Common myeloid progenitor, CD34-positive (primary cell): ENCODE results near the gene HTR3B.
"Not testable (repeated sequence)": the region's sequence is repeated elsewhere in the genome, so short reads cannot be mapped to it uniquely, and the experiment has no call there.

ENCODE experiments used
- CTCF ChIA-PET: fragments of 350-600 bp; sonication (Branson Sonifier 250); formaldehyde crosslinking; loops from one replicate; lab custom pipeline; 2021; ENCODE audit warnings: antibody characterized with exemption; lab: Charles Lee
- POLR2A ChIA-PET: fragments of 350-600 bp; sonication (Branson Sonifier 250); formaldehyde crosslinking; loops from one replicate; lab custom pipeline; 2021; ENCODE audit warnings: antibody characterized with exemption; lab: Charles Lee
- DNase-seq, 3 donors: peaks; one replicate each; pipeline versions ENCODE4 v3.0.0 to v3.0.0-alpha.2; 2013
- H3K27ac ChIP-seq, 2 experiments: 1 replicate in 1 of 2; 2 replicates in 1 of 2; pipeline ENCODE4 v1.7.0; 2013; ENCODE audit warnings: inconsistent platforms in 2 of 2, low read length in 2 of 2, mild to moderate bottlenecking in 2 of 2, low read depth in 1 of 2, moderate library complexity in 1 of 2; ENCODE audit not compliant: severe bottlenecking in 2 of 2, insufficient read depth in 1 of 2, poor library complexity in 1 of 2
- H3K27me3 ChIP-seq, 5 experiments: replicated peaks in 2 of 5; 1 replicate in 3 of 5; 2 replicates in 2 of 5; pipeline versions ENCODE4 v1.6.1 to v1.7.0; 2013; ENCODE audit warnings: low read length in 4 of 5, mild to moderate bottlenecking in 2 of 5, moderate library complexity in 2 of 5, inconsistent platforms in 1 of 5; ENCODE audit not compliant: insufficient read depth in 5 of 5, control insufficient read depth in 4 of 5
- H3K36me3 ChIP-seq, 4 experiments: 1 replicate in 2 of 4; 2 replicates in 2 of 4; pipeline versions ENCODE4 v1.6.1 to v1.7.0; 2013; ENCODE audit warnings: low read length in 3 of 4, control low read depth in 1 of 4, mild to moderate bottlenecking in 1 of 4; ENCODE audit not compliant: control insufficient read depth in 4 of 4, insufficient read depth in 4 of 4
- H3K4me1 ChIP-seq, 4 experiments: 1 replicate in 3 of 4; 2 replicates in 1 of 4; pipeline versions ENCODE4 v1.6.1 to v1.7.1; 2013; ENCODE audit warnings: low read length in 3 of 4, mild to moderate bottlenecking in 3 of 4, control low read depth in 1 of 4, inconsistent platforms in 1 of 4, moderate library complexity in 1 of 4; ENCODE audit not compliant: control insufficient read depth in 4 of 4, insufficient read depth in 4 of 4; ENCODE audit errors: control extremely low read depth in 1 of 4
- H3K4me3 ChIP-seq, 7 experiments: 1 replicate in 4 of 7; 2 replicates in 3 of 7; pipeline versions ENCODE4 v1.5.1 to v1.7.0; 2013; ENCODE audit warnings: mild to moderate bottlenecking in 7 of 7, low read length in 6 of 7, moderate library complexity in 6 of 7, inconsistent platforms in 2 of 7, low read depth in 2 of 7, control low read depth in 1 of 7; ENCODE audit not compliant: insufficient read depth in 4 of 7, control insufficient read depth in 1 of 7; ENCODE audit errors: extremely low read depth in 1 of 7
- H3K9me3 ChIP-seq, 5 experiments: 1 replicate in 4 of 5; 2 replicates in 1 of 5; pipeline versions ENCODE4 v1.6.1 to v1.7.1; 2013; ENCODE audit warnings: low read length in 4 of 5, mild to moderate bottlenecking in 2 of 5, inconsistent platforms in 1 of 5, low read depth in 1 of 5, moderate library complexity in 1 of 5; ENCODE audit not compliant: control insufficient read depth in 4 of 5, insufficient read depth in 2 of 5; ENCODE audit errors: control extremely low read depth in 1 of 5
- WGBS: methylation state at CpG from one replicate; pipeline ENCODE4 v1.1.5; 2013; ENCODE audit not compliant: insufficient coverage; 5-methylcytosine and 5-hydroxymethylcytosine counted together

HTR3B gene

DNA sequence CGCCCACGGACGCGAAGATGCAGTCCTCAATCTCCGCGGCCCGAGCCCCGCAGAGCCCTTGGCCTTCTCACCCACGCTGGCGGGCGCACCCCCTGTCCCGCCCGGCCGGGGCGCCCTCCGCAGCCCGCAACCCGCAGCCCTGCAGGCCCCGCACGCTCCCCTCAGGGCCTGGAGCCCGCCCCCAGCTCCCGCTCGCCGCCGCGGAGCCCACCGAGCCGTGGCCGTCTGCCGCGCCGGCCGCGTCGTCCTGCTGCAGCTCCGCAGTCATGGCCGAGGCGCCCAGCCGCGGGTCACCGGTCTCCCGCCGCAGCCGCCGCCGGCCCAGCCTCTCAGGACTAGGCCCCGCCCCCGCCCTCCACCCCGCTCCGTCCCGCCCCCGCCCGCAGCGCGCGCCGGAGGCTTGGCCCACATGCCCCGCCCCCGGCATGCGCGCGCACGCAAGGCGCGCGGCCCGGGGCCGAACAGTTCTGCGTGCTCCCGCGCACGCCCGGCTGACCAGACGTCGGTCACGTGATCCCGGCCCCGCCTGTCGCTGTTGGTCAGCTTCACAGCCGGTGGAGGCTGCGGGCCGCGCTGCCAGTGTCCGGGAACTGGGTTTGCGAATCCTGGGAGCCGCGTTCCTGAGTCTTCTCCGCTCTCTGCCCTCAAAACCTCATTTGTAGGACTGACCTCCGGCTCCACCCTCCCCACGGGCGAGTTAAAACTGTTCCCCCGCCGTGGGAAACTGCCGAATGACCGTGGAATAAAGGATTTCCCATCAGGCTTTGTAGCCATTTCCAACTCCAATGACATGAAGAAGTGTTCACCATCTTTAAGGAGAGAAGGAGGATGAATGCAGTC lies 29.1 kb upstream of the HTR3B start, which contains the start of gene USP28:
Gene USP28 (minus strand): TSS at position 339 of the 840 bp plus-strand sequence. CDS start 71 bp downstream, at position 268.
- Histone ChIP-seq H3K27ac (peak within 1 kb of the TSS; percentile 58 to 82), H3K4me1 (peaks cover 5 to 42% (median 13%) of the 10 kb centered on the region in 4 experiments)
- POLR2A ChIA-PET, result no interaction called here

GRCh38 chr11:113876074-113876797 lies 28.4 kb upstream of the HTR3B start:
- ChIA-PET POLR2A (no interaction called here), CTCF (no interaction called here)
- peaks cover 0 to 3% (median 0%) of the 10 kb centered on the region in 5 experiments for H3K9me3 ChIP-seq
- H3K27me3 ChIP-seq, result no peaks in the 10 kb centered on the region
- 88% methylated on average over 22 of the region's 24 CpGs for WGBS
- H3K36me3 ChIP-seq, result no peaks in the 10 kb centered on the region
- peak in 1 of 3 donors; percentile 14 for DNase-seq
- peak overlapping the region; percentile 58 to 82 for H3K27ac ChIP-seq
- peaks cover 5 to 42% (median 13%) of the 10 kb centered on the region in 4 experiments for H3K4me1 ChIP-seq
- H3K4me3 ChIP-seq, result peak overlapping the region; percentile 70 to 93 (median 81)

More for the DNA sequence above, 29.1 kb upstream of the HTR3B start, which contains the start of gene USP28:
- CTCF ChIA-PET, result no interaction called here
- DNase-seq, result peak; percentile 68 to 84 (median 77)
- H3K36me3 ChIP-seq, result no peaks in the 10 kb centered on the region
- WGBS, result 0% methylated on average over 66 of the region's 95 CpGs
- no peaks in the 10 kb centered on the region for H3K27me3 ChIP-seq
- peaks cover 0 to 3% (median 0%) of the 10 kb centered on the region in 5 experiments for H3K9me3 ChIP-seq
- peak within 1 kb of the TSS; percentile 74 to 93 (median 81) for H3K4me3 ChIP-seq

GRCh38 chr11:113876798-113877669 lies 27.6 kb upstream of the HTR3B start:
- Histone ChIP-seq H3K4me1 (peaks cover 5 to 42% (median 13%) of the 10 kb centered on the region in 4 experiments), H3K27ac (peak overlapping the region in 1 of 2 experiments; percentile 82), H3K4me3 (peak overlapping the region in 2 of 7 experiments; percentile 1 to 17), H3K9me3 (peaks cover 0 to 3% (median 0%) of the 10 kb centered on the region in 5 experiments), H3K27me3 (no peaks in the 10 kb centered on the region), H3K36me3 (no peaks in the 10 kb centered on the region)
- CTCF ChIA-PET, result interaction anchor here (1.0 kb wide), 1 partner anchor 384 kb away, joined by 3 read pairs; no protein-coding TSS in a partner anchor
- WGBS, result 97% methylated on average over 8 of the region's 8 CpGs
- peak in 2 of 3 donors; percentile 31 to 43 for DNase-seq
- POLR2A ChIA-PET, result no interaction called here

DNA sequence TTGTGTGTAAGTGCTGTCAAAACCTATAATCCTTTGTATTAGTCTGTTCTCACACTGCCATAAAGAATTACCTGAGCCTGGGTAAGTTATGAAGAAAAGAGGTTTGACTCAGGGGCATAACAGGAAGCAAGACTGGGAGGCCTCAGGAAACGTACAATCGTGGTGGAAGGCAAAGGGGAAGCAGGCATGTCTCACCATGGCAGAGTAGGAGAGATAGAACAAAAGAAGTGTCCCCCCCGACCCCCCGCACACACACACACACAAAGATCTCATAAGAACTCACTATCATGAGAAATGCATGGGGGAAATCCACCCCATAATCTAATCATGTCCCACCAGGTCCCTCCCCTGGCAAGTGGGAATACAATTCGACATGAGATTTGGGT lies 26.9 kb upstream of the HTR3B start:
- ChIA-PET CTCF (interaction anchor here (1.0 kb wide), 1 partner anchor 383 kb away, joined by 3 read pairs; no protein-coding TSS in a partner anchor), POLR2A (no interaction called here)
- peaks cover 5 to 40% (median 13%) of the 10 kb centered on the region in 4 experiments for H3K4me1 ChIP-seq
- peaks cover 0 to 3% (median 0%) of the 10 kb centered on the region in 5 experiments for H3K9me3 ChIP-seq
- peak; percentile 8 to 61 (median 49) for DNase-seq
- no peak overlapping the region for H3K27ac ChIP-seq
- no peaks in the 10 kb centered on the region for H3K27me3 ChIP-seq
- no peak overlapping the region for H3K4me3 ChIP-seq
- no peaks in the 10 kb centered on the region for H3K36me3 ChIP-seq
- WGBS, result 60% methylated on average over 3 of the region's 5 CpGs

- H3K27me3 ChIP-seq, H3K9me3 ChIP-seq, POLR2A ChIA-PET, H3K27ac ChIP-seq, H3K4me3 ChIP-seq, DNase-seq, H3K36me3 ChIP-seq: not testable (repeated sequence)
- WGBS, result 100% methylated on average over 3 of the region's 4 CpGs
- peaks cover 5 to 25% (median 8%) of the 10 kb centered on the region in 4 experiments for H3K4me1 ChIP-seq
- CTCF ChIA-PET, result interaction anchor here (1.6 kb wide), 1 partner anchor 16 kb away, joined by 5 read pairs; no protein-coding TSS in a partner anchor
These were observed 25.1 kb upstream of the HTR3B start for GRCh38 chr11:113879446-113879845.

DNA sequence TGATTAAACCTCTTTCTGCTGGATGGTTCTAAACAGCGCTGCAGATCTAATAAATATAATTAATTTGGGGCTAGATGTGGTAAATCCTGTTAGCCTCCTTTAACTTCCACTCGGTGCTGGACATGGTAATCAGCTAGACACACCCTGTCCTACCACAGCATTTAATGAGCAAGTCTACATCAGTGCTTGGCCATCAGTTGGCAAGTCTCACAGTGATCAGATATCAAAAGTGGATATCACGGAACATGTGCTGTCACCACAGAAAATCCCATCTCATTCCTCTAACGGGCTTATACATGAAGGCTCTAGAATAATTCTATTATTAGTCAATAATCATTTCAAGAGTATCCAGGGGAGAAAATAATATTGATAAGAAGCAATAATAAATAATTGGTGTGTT lies 23.6 kb upstream of the HTR3B start:
- DNase-seq, result no peak
- Histone ChIP-seq H3K4me1 (peaks cover 0 to 19% (median 3%) of the 10 kb centered on the region in 4 experiments), H3K36me3 (no peaks in the 10 kb centered on the region), H3K27me3 (no peaks in the 10 kb centered on the region), H3K4me3 (no peak overlapping the region), H3K9me3 (peaks cover 0 to 3% (median 0%) of the 10 kb centered on the region in 5 experiments), H3K27ac (no peak overlapping the region)
- 89% methylated on average over 1 of the region's 4 CpGs for WGBS
- POLR2A ChIA-PET, result no interaction called here
- CTCF ChIA-PET, result no interaction called here
